Measurements from ENCODE around the gene KCND3. TPM values are rescaled to one million over a fixed set of nuclear protein-coding genes. Genes with fewer than 3 reads are reported as not detected.

The KCND3 gene
- total and polyA plus RNA-seq, 4 donors, result 1.0 to 27.1 (median 6.1) TPM

DNA sequence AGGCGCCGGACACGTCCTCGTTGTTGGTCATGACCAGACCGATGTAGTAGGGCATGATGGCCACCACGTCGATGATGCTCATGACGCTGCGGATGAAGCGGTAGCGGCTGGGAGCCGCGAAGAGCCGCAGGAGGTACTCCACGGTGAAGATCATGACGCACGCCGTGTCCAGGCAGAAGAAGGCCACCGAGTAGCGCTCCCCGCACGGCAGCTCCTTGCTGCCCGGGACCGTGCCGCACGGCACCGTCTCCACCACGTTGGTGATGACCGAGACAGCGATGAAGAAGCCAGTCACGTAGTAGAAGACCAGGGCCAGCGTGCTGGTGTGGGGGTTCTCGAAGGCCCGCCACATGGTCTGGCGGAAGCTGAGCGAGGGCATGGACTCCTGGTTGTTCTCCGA, 7.6 kb downstream of the KCND3 start:
- Histone ChIP-seq H3K9me3 (ENCODE audit: control insufficient read depth in 4 of 4, low read length in 3 of 4) (no peaks in the 10 kb centered on the region), H3K36me3 (ENCODE audit: control insufficient read depth in 4 of 4, insufficient read depth in 3 of 4, low read depth in 1 of 4, low read length in 3 of 4) (peaks cover 0 to 10% (median 3%) of the 10 kb centered on the region in 4 donors), H3K9ac (ENCODE audit: low read depth in 1 of 2, low read length in 2 of 2) (no peak overlapping the region), H3K4me3 (ENCODE audit: low read depth in 1 of 3, low read length in 3 of 3) (no peak overlapping the region), H3K27ac (ENCODE audit: low read depth in 1 of 2, low read length in 2 of 2) (no peak overlapping the region), H3K27me3 (ENCODE audit: control insufficient read depth in 4 of 4, insufficient read depth in 4 of 4, low read length in 3 of 4) (no peaks in the 10 kb centered on the region), H3K4me1 (ENCODE audit: control insufficient read depth in 4 of 4, insufficient read depth in 4 of 4, low read length in 3 of 4) (peaks cover 12 to 61% (median 39%) of the 10 kb centered on the region in 4 donors)
- TF ChIP-seq TAF1 (conservative IDR thresholded peaks at IDR 0.05), result no peak
- TF ChIP-seq SP1 (IDR thresholded peaks at IDR 0.05), result no peak
- TF ChIP-seq, protein P1, sequence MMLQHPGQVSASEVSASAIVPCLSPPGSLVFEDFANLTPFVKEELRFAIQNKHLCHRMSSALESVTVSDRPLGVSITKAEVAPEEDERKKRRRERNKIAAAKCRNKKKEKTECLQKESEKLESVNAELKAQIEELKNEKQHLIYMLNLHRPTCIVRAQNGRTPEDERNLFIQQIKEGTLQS (IDR thresholded peaks at IDR 0.05), result no peak
- no peak for TF ChIP-seq YY1 (IDR thresholded peaks at IDR 0.05)
- no peak for TF ChIP-seq RXRA (IDR thresholded peaks at IDR 0.05)
- no peak for TF ChIP-seq NR2F2 (IDR thresholded peaks at IDR 0.05)
- no peak for TF ChIP-seq HNF4G (IDR thresholded peaks at IDR 0.05)
- WGBS, result 97% methylated on average over 37 of the region's 37 CpGs
- no peak for DNase-seq (ENCODE audit: low spot score)

DNA sequence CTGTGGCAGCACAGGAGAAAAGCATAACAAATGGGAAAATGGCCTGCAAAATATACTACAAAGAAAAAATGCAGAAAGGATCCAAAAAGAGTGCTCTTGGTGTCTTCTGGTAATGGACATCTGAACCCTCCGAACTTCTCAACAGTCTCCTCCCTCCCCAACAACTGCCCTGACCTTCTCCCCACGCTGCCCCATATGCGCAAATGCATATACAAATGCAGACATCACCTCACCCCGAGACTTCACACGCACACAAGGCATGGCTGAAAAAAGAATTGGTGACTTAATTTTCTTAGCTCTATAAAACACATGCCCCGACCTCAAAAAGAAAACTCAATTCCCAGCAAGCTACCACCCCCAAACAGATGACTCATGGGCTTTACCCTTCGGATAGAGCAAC, 8.4 kb downstream of the KCND3 start:
- Histone ChIP-seq H3K9me3 (ENCODE audit: control insufficient read depth in 4 of 4, low read length in 3 of 4) (no peaks in the 10 kb centered on the region), H3K4me3 (ENCODE audit: low read depth in 1 of 3, low read length in 3 of 3) (no peak overlapping the region), H3K27ac (ENCODE audit: low read depth in 1 of 2, low read length in 2 of 2) (no peak overlapping the region), H3K4me1 (ENCODE audit: control insufficient read depth in 4 of 4, insufficient read depth in 4 of 4, low read length in 3 of 4) (peaks cover 12 to 62% (median 43%) of the 10 kb centered on the region in 4 donors), H3K36me3 (ENCODE audit: control insufficient read depth in 4 of 4, insufficient read depth in 3 of 4, low read depth in 1 of 4, low read length in 3 of 4) (peaks cover 0 to 10% (median 3%) of the 10 kb centered on the region in 4 donors), H3K27me3 (ENCODE audit: control insufficient read depth in 4 of 4, insufficient read depth in 4 of 4, low read length in 3 of 4) (no peaks in the 10 kb centered on the region), H3K9ac (ENCODE audit: low read depth in 1 of 2, low read length in 2 of 2) (no peak overlapping the region)
- TF ChIP-seq NR2F2 (IDR thresholded peaks at IDR 0.05), result no peak
- no peak for TF ChIP-seq GABPA (IDR thresholded peaks at IDR 0.05 in 1 of 2, conservative IDR thresholded peaks at IDR 0.05 in 1 of 2)
- TF ChIP-seq, protein P2, sequence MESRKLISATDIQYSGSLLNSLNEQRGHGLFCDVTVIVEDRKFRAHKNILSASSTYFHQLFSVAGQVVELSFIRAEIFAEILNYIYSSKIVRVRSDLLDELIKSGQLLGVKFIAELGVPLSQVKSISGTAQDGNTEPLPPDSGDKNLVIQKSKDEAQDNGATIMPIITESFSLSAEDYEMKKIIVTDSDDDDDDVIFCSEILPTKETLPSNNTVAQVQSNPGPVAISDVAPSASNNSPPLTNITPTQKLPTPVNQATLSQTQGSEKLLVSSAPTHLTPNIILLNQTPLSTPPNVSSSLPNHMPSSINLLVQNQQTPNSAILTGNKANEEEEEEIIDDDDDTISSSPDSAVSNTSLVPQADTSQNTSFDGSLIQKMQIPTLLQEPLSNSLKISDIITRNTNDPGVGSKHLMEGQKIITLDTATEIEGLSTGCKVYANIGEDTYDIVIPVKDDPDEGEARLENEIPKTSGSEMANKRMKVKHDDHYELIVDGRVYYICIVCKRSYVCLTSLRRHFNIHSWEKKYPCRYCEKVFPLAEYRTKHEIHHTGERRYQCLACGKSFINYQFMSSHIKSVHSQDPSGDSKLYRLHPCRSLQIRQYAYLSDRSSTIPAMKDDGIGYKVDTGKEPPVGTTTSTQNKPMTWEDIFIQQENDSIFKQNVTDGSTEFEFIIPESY (IDR thresholded peaks at IDR 0.05), result no peak
- DNase-seq (ENCODE audit: low spot score), result no peak
- WGBS, result 81% methylated on average over 7 of the region's 7 CpGs

GRCh38 chr1:111980686-111981085, 8.8 kb downstream of the KCND3 start:
- DNase-seq (ENCODE audit: low spot score), result no peak
- Histone ChIP-seq H3K9ac (ENCODE audit: low read depth in 1 of 2, low read length in 2 of 2) (no peak overlapping the region), H3K27ac (ENCODE audit: low read depth in 1 of 2, low read length in 2 of 2) (no peak overlapping the region), H3K9me3 (ENCODE audit: control insufficient read depth in 4 of 4, low read length in 3 of 4) (no peaks in the 10 kb centered on the region), H3K27me3 (ENCODE audit: control insufficient read depth in 4 of 4, insufficient read depth in 4 of 4, low read length in 3 of 4) (no peaks in the 10 kb centered on the region), H3K4me1 (ENCODE audit: control insufficient read depth in 4 of 4, insufficient read depth in 4 of 4, low read length in 3 of 4) (peaks cover 12 to 64% (median 45%) of the 10 kb centered on the region in 4 donors), H3K36me3 (ENCODE audit: control insufficient read depth in 4 of 4, insufficient read depth in 3 of 4, low read depth in 1 of 4, low read length in 3 of 4) (peaks cover 0 to 10% (median 3%) of the 10 kb centered on the region in 4 donors), H3K4me3 (ENCODE audit: low read depth in 1 of 3, low read length in 3 of 3) (no peak overlapping the region)
- 92% methylated on average over 6 of the region's 6 CpGs for WGBS
- TF ChIP-seq HNF4G (IDR thresholded peaks at IDR 0.05) (no peak), MAX (IDR thresholded peaks at IDR 0.05) (no peak), FOXA2 (IDR thresholded peaks at IDR 0.05) (no peak), HNF4A (conservative IDR thresholded peaks at IDR 0.05) (no peak), SP1 (IDR thresholded peaks at IDR 0.05) (no peak), RAD21 (IDR thresholded peaks at IDR 0.05) (no peak), TAF1 (conservative IDR thresholded peaks at IDR 0.05) (no peak), NR2F2 (IDR thresholded peaks at IDR 0.05) (no peak), RXRA (IDR thresholded peaks at IDR 0.05) (no peak)
- TF ChIP-seq, protein P3, sequence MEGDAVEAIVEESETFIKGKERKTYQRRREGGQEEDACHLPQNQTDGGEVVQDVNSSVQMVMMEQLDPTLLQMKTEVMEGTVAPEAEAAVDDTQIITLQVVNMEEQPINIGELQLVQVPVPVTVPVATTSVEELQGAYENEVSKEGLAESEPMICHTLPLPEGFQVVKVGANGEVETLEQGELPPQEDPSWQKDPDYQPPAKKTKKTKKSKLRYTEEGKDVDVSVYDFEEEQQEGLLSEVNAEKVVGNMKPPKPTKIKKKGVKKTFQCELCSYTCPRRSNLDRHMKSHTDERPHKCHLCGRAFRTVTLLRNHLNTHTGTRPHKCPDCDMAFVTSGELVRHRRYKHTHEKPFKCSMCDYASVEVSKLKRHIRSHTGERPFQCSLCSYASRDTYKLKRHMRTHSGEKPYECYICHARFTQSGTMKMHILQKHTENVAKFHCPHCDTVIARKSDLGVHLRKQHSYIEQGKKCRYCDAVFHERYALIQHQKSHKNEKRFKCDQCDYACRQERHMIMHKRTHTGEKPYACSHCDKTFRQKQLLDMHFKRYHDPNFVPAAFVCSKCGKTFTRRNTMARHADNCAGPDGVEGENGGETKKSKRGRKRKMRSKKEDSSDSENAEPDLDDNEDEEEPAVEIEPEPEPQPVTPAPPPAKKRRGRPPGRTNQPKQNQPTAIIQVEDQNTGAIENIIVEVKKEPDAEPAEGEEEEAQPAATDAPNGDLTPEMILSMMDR (IDR thresholded peaks at IDR 0.05; ENCODE audit: low read depth, low read length, missing input control), result no peak
